K562 (cell line): ENCODE data around the gene NME2. TPM values are rescaled to one million over a fixed set of nuclear protein-coding genes. Genes with fewer than 3 reads are reported as not detected.
A peak's percentile ranks its signal among the peaks of the same experiment; 100 is the strongest.

Experiments used
- BRD4 ChIP-seq: fragments of 200-600 bp; sonication (generic); IDR thresholded peaks from 2 replicates; pipeline ENCODE4 v1.6.1; 2017; ENCODE audit warnings: inconsistent platforms
- CBFA2T3 ChIP-seq: fragments of 450-650 bp; IDR thresholded peaks from 2 replicates; pipeline ENCODE4 v1.6.1; 2017
- CBX1 ChIP-seq: sonication (generic); IDR thresholded peaks from 2 replicates; pipeline ENCODE4 v1.6.1; 2016; ENCODE audit warnings: antibody characterized with exemption, low read depth, mild to moderate bottlenecking
- ETV1 ChIP-seq: fragments of 450-650 bp; conservative IDR thresholded peaks from 2 replicates; pipeline ENCODE4 v1.6.1; 2016; ENCODE audit warnings: missing genetic modification characterization, control low read depth, low read depth, missing compliant biosample characterization
- FIP1L1 ChIP-seq: fragments of 200-400 bp; formaldehyde crosslinking; IDR thresholded peaks from 2 replicates; pipeline ENCODE4 v1.6.1; 2018; ENCODE audit warnings: mild to moderate bottlenecking, low read depth, low read length; ENCODE audit not compliant: poor library complexity, severe bottlenecking
- FOXA1 ChIP-seq: fragments of 450-650 bp; IDR thresholded peaks from 2 replicates; pipeline ENCODE4 v1.6.1; 2016; ENCODE audit warnings: mild to moderate bottlenecking, borderline replicate concordance
- HCFC1 ChIP-seq: IDR thresholded peaks from 2 replicates; pipeline ENCODE4 v1.6.1; 2012; ENCODE audit warnings: low read depth, low read length, improper control_type of control experiment
- HDAC1 ChIP-seq, 2 experiments: fragments of 450-650 bp; IDR thresholded peaks; 2 replicates each; pipeline ENCODE4 v1.6.1; 2016 to 2017; ENCODE audit warnings: inconsistent platforms in 1 of 2, mild to moderate bottlenecking in 1 of 2, moderate library complexity in 1 of 2
- IRF9 ChIP-seq: fragments of 450-650 bp; IDR thresholded peaks from 2 replicates; pipeline ENCODE4 v1.6.1; 2016; ENCODE audit warnings: missing biosample characterization, missing genetic modification characterization
- KDM4B ChIP-seq, 2 experiments: fragments of 450-650 bp in 1 of 2; sonication (generic) in 1 of 2; IDR thresholded peaks; 2 replicates each; pipeline ENCODE4 v1.6.1; 2016 to 2017; ENCODE audit warnings: borderline replicate concordance in 2 of 2, antibody characterized with exemption in 1 of 2, low read depth in 1 of 2, mild to moderate bottlenecking in 1 of 2
- MTA1 ChIP-seq: fragments of 450-650 bp; IDR thresholded peaks from 2 replicates; pipeline ENCODE4 v1.6.1; 2017; ENCODE audit warnings: borderline replicate concordance
- NR2C1 ChIP-seq, 2 experiments: fragments of 450-650 bp; IDR thresholded peaks; 2 replicates each; pipeline ENCODE4 v1.6.1; 2017; ENCODE audit warnings: mild to moderate bottlenecking in 2 of 2, antibody characterized with exemption in 1 of 2, inconsistent platforms in 1 of 2, missing compliant biosample characterization in 1 of 2, missing genetic modification characterization in 1 of 2
- PHF8 ChIP-seq: fragments of 200-600 bp; sonication (generic); IDR thresholded peaks from 2 replicates; pipeline ENCODE4 v1.6.1; 2012; ENCODE audit warnings: mixed run types, mild to moderate bottlenecking, inconsistent platforms, low read length, moderate library complexity, borderline replicate concordance
- PHTF2 ChIP-seq: fragments of 250-450 bp; sonication (Bioruptor Pico); IDR thresholded peaks from 2 replicates; pipeline ENCODE4 v1.5.0; 2021; ENCODE audit warnings: mild to moderate bottlenecking
- PRPF4 ChIP-seq: fragments of 200-400 bp; formaldehyde crosslinking; IDR thresholded peaks from one replicate; pipeline ENCODE4 v1.6.1; 2017; ENCODE audit warnings: low read length, low read depth, mild to moderate bottlenecking; ENCODE audit not compliant: insufficient read depth, poor library complexity, severe bottlenecking
- RBFOX2 ChIP-seq: fragments of 200-400 bp; formaldehyde crosslinking; IDR thresholded peaks from 2 replicates; pipeline ENCODE4 v1.6.1; 2017; ENCODE audit warnings: low read depth, mild to moderate bottlenecking, low read length, moderate library complexity
- TBP ChIP-seq: optimal IDR thresholded peaks from 2 replicates; pipeline ENCODE3; 2011; ENCODE audit warnings: low read depth, low read length, improper control_type of control experiment
- ZNF239 ChIP-seq: fragments of 250-450 bp; sonication (Bioruptor Pico); IDR thresholded peaks from 2 replicates; pipeline ENCODE4 v1.4.0; 2020; ENCODE audit warnings: mild to moderate bottlenecking
- ZNF311 ChIP-seq: fragments of 250-450 bp; sonication (Bioruptor Pico); IDR thresholded peaks from 2 replicates; pipeline ENCODE4 v1.4.0; 2020; ENCODE audit warnings: mild to moderate bottlenecking, moderate library complexity
- polyA plus RNA-seq, 8 experiments: library from polyadenylated mRNA; depleted of rRNA in 4 of 8; stranded (reverse) in 5 of 8; unstranded in 3 of 8; fragments of >200 nt; fragmentation: Nextera tagmentation in 2 of 8; fragmentation: Illumina TruSeq in 1 of 8; extraction: Ambion mirVana in 2 of 8; extraction: Trizol in 1 of 8; gene quantifications; 2 replicates each; pipeline versions ENCODE4 v1.2.1 to v1.2.3, GENCODE V29; 2011 to 2014; ENCODE audit warnings: inconsistent platforms in 1 of 8, missing spikeins in 1 of 8
- total RNA-seq, 7 experiments: library from RNA; depleted of rRNA in 6 of 7; stranded (reverse); fragments of >200 nt in 6 of 7; fragmentation: Illumina TruSeq in 2 of 7; extraction: Trizol in 2 of 7; gene quantifications; 2 replicates each; pipeline versions ENCODE4 v1.2.1 to v1.2.3, GENCODE V29; 2011 to 2021; ENCODE audit warnings: low replicate concordance in 1 of 7

Gene NME2
- total and polyA plus RNA-seq, 9 of the 15 experiments (the other 6 are each of a cell fraction or from before 2014, with no cell fraction given) = 684 to 1,202 (median 924) TPM

- no peak for TF ChIP-seq IRF9 (tag)
- TF ChIP-seq PHTF2 = no peak
- TF ChIP-seq BRD4 = peak; percentile 59; the same call in 1 of the 2 replicates
- TF ChIP-seq HCFC1 = peak; percentile 15; the same call in 1 of the 2 replicates
- no peak for TF ChIP-seq FOXA1
- no peak for TF ChIP-seq ZNF311 (CRISPR knock-in tag)
- no peak for TF ChIP-seq KDM4B (IDR thresholded peaks at IDR 0.05; ENCODE audit: borderline replicate concordance in 2 of 2, low read depth in 1 of 2)
- no peak for TF ChIP-seq NR2C1 (IDR thresholded peaks at IDR 0.05)
- TF ChIP-seq NR2C1 (tag; IDR thresholded peaks at IDR 0.05) = no peak; the same call in 1 of the 2 replicates
- TF ChIP-seq ETV1 = no peak
- TF ChIP-seq CBX1 = 0 out of 2 replicates have a peak, but pooled peaks have one; percentile 6
- peak; percentile 7 for TF ChIP-seq PRPF4
- peak in 1 of 2 experiments; percentile 27; a peak in 1 of 4 replicates for TF ChIP-seq HDAC1 (IDR thresholded peaks at IDR 0.05)
- TF ChIP-seq TBP = peak; percentile 13
- TF ChIP-seq ZNF239 = no peak
- TF ChIP-seq FIP1L1 = peak; percentile 9
- TF ChIP-seq PHF8 = no peak
- no peak for TF ChIP-seq CBFA2T3
- peak; percentile 62 for TF ChIP-seq MTA1
- peak; percentile 75 for TF ChIP-seq RBFOX2
Observed at GRCh38 chr17:51166987-51167931, 1.0 kb downstream of the NME2 start (continued).
